Measurements from ENCODE around the gene TEX12. TPM values are rescaled to one million over a fixed set of nuclear protein-coding genes. Genes with fewer than 3 reads are reported as not detected.

Gene TEX12
- total RNA-seq, 4 donors from 2014 or later = 2.0 TPM; not detected in 3

GRCh38 chr11:112172362-112172994 lies 5.3 kb downstream of the TEX12 start:
- H3K9me3 ChIP-seq = no peaks in the 10 kb centered on the region
- H3K27me3 ChIP-seq = no peaks in the 10 kb centered on the region
- peaks cover 0 to 9% (median 3%) of the 10 kb centered on the region in 4 donors for H3K4me1 ChIP-seq
- no peaks in the 10 kb centered on the region for H3K36me3 ChIP-seq
- H3K27ac ChIP-seq = no peak overlapping the region
- no peak for DNase-seq
- no peak overlapping the region for H3K4me3 ChIP-seq
- no peak for TF ChIP-seq CTCF (IDR thresholded peaks at IDR 0.05)
- no peak for TF ChIP-seq POLR2A (IDR thresholded peaks at IDR 0.05)

GRCh38 chr11:112173152-112173551 lies 6.0 kb downstream of the TEX12 start:
- DNase-seq = no peak
- no peak overlapping the region for H3K4me3 ChIP-seq
- no peaks in the 10 kb centered on the region for H3K9me3 ChIP-seq
- H3K36me3 ChIP-seq = no peaks in the 10 kb centered on the region
- H3K27ac ChIP-seq = no peak overlapping the region
- H3K27me3 ChIP-seq = no peaks in the 10 kb centered on the region
- peaks cover 0 to 9% (median 3%) of the 10 kb centered on the region in 4 donors for H3K4me1 ChIP-seq
- TF ChIP-seq CTCF (IDR thresholded peaks at IDR 0.05) = no peak
- TF ChIP-seq POLR2A (IDR thresholded peaks at IDR 0.05) = no peak

- peak; percentile 41 to 89 (median 74) for DNase-seq
- Histone ChIP-seq H3K27ac (peak within 1 kb of the TSS in 2 of 4 donors; percentile 4 to 65), H3K4me3 (peak within 1 kb of the TSS in 3 of 4 donors; percentile 6 to 50 (median 39)), H3K4me1 (peaks cover 0 to 9% (median 3%) of the 10 kb centered on the region in 4 donors), H3K27me3 (no peaks in the 10 kb centered on the region), H3K9me3 (no peaks in the 10 kb centered on the region), H3K36me3 (no peaks in the 10 kb centered on the region)
- TF ChIP-seq POLR2A (IDR thresholded peaks at IDR 0.05) (no peak), CTCF (IDR thresholded peaks at IDR 0.05) (peak; percentile 13 to 97 (median 85))
Measured at GRCh38 chr11:112174789-112175598, 7.8 kb downstream of the TEX12 start, which contains the start of gene BCO2. TSS of gene BCO2 (plus strand) at chr11:112175512. CDS start at chr11:112175602, 90 bp downstream.

- no peak for DNase-seq
- TF ChIP-seq POLR2A (IDR thresholded peaks at IDR 0.05) = no peak
- no peak for TF ChIP-seq CTCF (IDR thresholded peaks at IDR 0.05)
- peak overlapping the region in 2 of 4 donors; percentile 4 to 65 for H3K27ac ChIP-seq
- H3K36me3 ChIP-seq = no peaks in the 10 kb centered on the region
- H3K27me3 ChIP-seq = no peaks in the 10 kb centered on the region
- peak overlapping the region in 3 of 4 donors; percentile 6 to 50 (median 39) for H3K4me3 ChIP-seq
- H3K9me3 ChIP-seq = no peaks in the 10 kb centered on the region
- H3K4me1 ChIP-seq = peaks cover 0 to 9% (median 3%) of the 10 kb centered on the region in 4 donors
Measured at GRCh38 chr11:112175599-112175952, 8.4 kb downstream of the TEX12 start.

GRCh38 chr11:112176077-112176476 lies 8.9 kb downstream of the TEX12 start:
- H3K36me3 ChIP-seq = no peaks in the 10 kb centered on the region
- peak overlapping the region in 1 of 4 donors; percentile 65 for H3K27ac ChIP-seq
- H3K4me3 ChIP-seq = peak overlapping the region in 2 of 4 donors; percentile 39 to 50
- no peak for DNase-seq
- peaks cover 0 to 9% (median 3%) of the 10 kb centered on the region in 4 donors for H3K4me1 ChIP-seq
- TF ChIP-seq CTCF (IDR thresholded peaks at IDR 0.05) = no peak
- no peak for TF ChIP-seq POLR2A (IDR thresholded peaks at IDR 0.05)
- no peaks in the 10 kb centered on the region for H3K27me3 ChIP-seq
- no peaks in the 10 kb centered on the region for H3K9me3 ChIP-seq

Data from Peyer's patch (tissue), 4 donors.